Muscle layer of colon (tissue), 2 donors: ENCODE results near the gene TMEM108.

Source experiments
- H3K27ac ChIP-seq: one replicate; pipeline ENCODE4 v1.7.0; 2013; ENCODE audit warnings: low read depth, mild to moderate bottlenecking, low read length, moderate library complexity
- H3K27me3 ChIP-seq, 2 donors: one replicate each; pipeline ENCODE4 v1.7.0; 2013; ENCODE audit warnings: low read length in 2 of 2, mild to moderate bottlenecking in 2 of 2; ENCODE audit not compliant: insufficient read depth in 2 of 2, control insufficient read depth in 1 of 2
- H3K36me3 ChIP-seq: one replicate; pipeline ENCODE4 v1.7.0; 2013; ENCODE audit warnings: mild to moderate bottlenecking, low read length; ENCODE audit not compliant: insufficient read depth
- H3K4me1 ChIP-seq: one replicate; pipeline ENCODE4 v1.7.0; 2013; ENCODE audit warnings: mild to moderate bottlenecking, low read length; ENCODE audit not compliant: insufficient read depth
- H3K4me3 ChIP-seq, 2 donors: one replicate each; pipeline ENCODE4 v1.7.0; 2013; ENCODE audit warnings: low read length in 2 of 2, low read depth in 1 of 2, mild to moderate bottlenecking in 1 of 2, moderate library complexity in 1 of 2
- H3K9ac ChIP-seq: one replicate; pipeline ENCODE4 v1.7.0; 2013; ENCODE audit warnings: low read length
- H3K9me3 ChIP-seq: one replicate; pipeline ENCODE4 v1.7.0; 2013; ENCODE audit warnings: mild to moderate bottlenecking, low read length
- donor health status: abdominal sarcoma.
- donor health status: Adenocarcinoma of cecum.

Gene TMEM108

GRCh38 chr3:133089906-133090485, 51.8 kb downstream of the TMEM108 start:
- H3K4me3 ChIP-seq, result no peak overlapping the region
- no peaks in the 10 kb centered on the region for H3K9me3 ChIP-seq
- no peaks in the 10 kb centered on the region for H3K36me3 ChIP-seq
- no peak overlapping the region for H3K9ac ChIP-seq
- no peak overlapping the region for H3K27ac ChIP-seq
- no peaks in the 10 kb centered on the region for H3K4me1 ChIP-seq
- H3K27me3 ChIP-seq, result no peaks in the 10 kb centered on the region

GRCh38 chr3:133092681-133093080, 54.5 kb downstream of the TMEM108 start:
- Histone ChIP-seq H3K9ac (no peak overlapping the region), H3K36me3 (no peaks in the 10 kb centered on the region), H3K4me3 (no peak overlapping the region), H3K27me3 (no peaks in the 10 kb centered on the region), H3K9me3 (no peaks in the 10 kb centered on the region), H3K27ac (no peak overlapping the region), H3K4me1 (no peaks in the 10 kb centered on the region)

GRCh38 chr3:133093366-133093765, 55.2 kb downstream of the TMEM108 start:
- Histone ChIP-seq H3K9me3 (no peaks in the 10 kb centered on the region), H3K36me3 (no peaks in the 10 kb centered on the region), H3K4me3 (no peak overlapping the region), H3K27ac (no peak overlapping the region), H3K9ac (no peak overlapping the region), H3K4me1 (no peaks in the 10 kb centered on the region), H3K27me3 (no peaks in the 10 kb centered on the region)

GRCh38 chr3:133096900-133097613, 58.9 kb downstream of the TMEM108 start:
- Histone ChIP-seq H3K9ac (no peak overlapping the region), H3K4me3 (no peak overlapping the region), H3K27me3 (no peaks in the 10 kb centered on the region), H3K4me1 (no peaks in the 10 kb centered on the region), H3K9me3 (no peaks in the 10 kb centered on the region), H3K36me3 (no peaks in the 10 kb centered on the region), H3K27ac (no peak overlapping the region)

- Histone ChIP-seq H3K9me3 (no peaks in the 10 kb centered on the region), H3K36me3 (no peaks in the 10 kb centered on the region), H3K27ac (no peak overlapping the region), H3K4me1 (no peaks in the 10 kb centered on the region), H3K27me3 (no peaks in the 10 kb centered on the region), H3K4me3 (no peak overlapping the region), H3K9ac (no peak overlapping the region)
These were observed 65.5 kb downstream of the TMEM108 start for GRCh38 chr3:133103706-133104105.

GRCh38 chr3:133106169-133106568, 68.0 kb downstream of the TMEM108 start:
- Histone ChIP-seq H3K27me3 (no peaks in the 10 kb centered on the region), H3K27ac (no peak overlapping the region), H3K4me3 (no peak overlapping the region), H3K4me1 (no peaks in the 10 kb centered on the region), H3K36me3 (no peaks in the 10 kb centered on the region), H3K9me3 (no peaks in the 10 kb centered on the region), H3K9ac (no peak overlapping the region)

GRCh38 chr3:133112666-133113065, 74.5 kb downstream of the TMEM108 start:
- no peak overlapping the region for H3K27ac ChIP-seq
- H3K4me3 ChIP-seq, result no peak overlapping the region
- no peak overlapping the region for H3K9ac ChIP-seq
- H3K27me3 ChIP-seq, result no peaks in the 10 kb centered on the region
- H3K4me1 ChIP-seq, result no peaks in the 10 kb centered on the region
- no peaks in the 10 kb centered on the region for H3K9me3 ChIP-seq
- no peaks in the 10 kb centered on the region for H3K36me3 ChIP-seq

- Histone ChIP-seq H3K4me1 (no peaks in the 10 kb centered on the region), H3K27ac (no peak overlapping the region), H3K4me3 (no peak overlapping the region), H3K9me3 (no peaks in the 10 kb centered on the region), H3K9ac (no peak overlapping the region), H3K36me3 (no peaks in the 10 kb centered on the region), H3K27me3 (no peaks in the 10 kb centered on the region)
These were observed 75.3 kb downstream of the TMEM108 start for GRCh38 chr3:133113526-133113925.

GRCh38 chr3:133113927-133114597, 75.9 kb downstream of the TMEM108 start:
- no peak overlapping the region for H3K4me3 ChIP-seq
- no peaks in the 10 kb centered on the region for H3K27me3 ChIP-seq
- H3K9ac ChIP-seq, result no peak overlapping the region
- H3K4me1 ChIP-seq, result no peaks in the 10 kb centered on the region
- no peak overlapping the region for H3K27ac ChIP-seq
- H3K36me3 ChIP-seq, result no peaks in the 10 kb centered on the region
- H3K9me3 ChIP-seq, result no peaks in the 10 kb centered on the region

GRCh38 chr3:133115176-133115575, 77.0 kb downstream of the TMEM108 start:
- H3K9ac ChIP-seq, result no peak overlapping the region
- H3K4me3 ChIP-seq, result no peak overlapping the region
- no peaks in the 10 kb centered on the region for H3K9me3 ChIP-seq
- no peak overlapping the region for H3K27ac ChIP-seq
- H3K4me1 ChIP-seq, result no peaks in the 10 kb centered on the region
- H3K27me3 ChIP-seq, result no peaks in the 10 kb centered on the region
- no peaks in the 10 kb centered on the region for H3K36me3 ChIP-seq

GRCh38 chr3:133117342-133117741, 79.2 kb downstream of the TMEM108 start:
- Histone ChIP-seq H3K9me3 (no peaks in the 10 kb centered on the region), H3K4me3 (no peak overlapping the region), H3K27ac (no peak overlapping the region), H3K36me3 (no peaks in the 10 kb centered on the region), H3K4me1 (no peaks in the 10 kb centered on the region), H3K27me3 (no peaks in the 10 kb centered on the region), H3K9ac (no peak overlapping the region)
